GM19463 (cell line): ENCODE measurements around the gene C1RL.

Experiments
- ATAC-seq: cut with Tn5 transposase; IDR thresholded peaks from one replicate; pipeline ENCODE4 v1.9.1; 2021; ENCODE audit warnings: mild to moderate bottlenecking, moderate library complexity; ENCODE audit not compliant: unreplicated experiment

C1RL gene

DNA sequence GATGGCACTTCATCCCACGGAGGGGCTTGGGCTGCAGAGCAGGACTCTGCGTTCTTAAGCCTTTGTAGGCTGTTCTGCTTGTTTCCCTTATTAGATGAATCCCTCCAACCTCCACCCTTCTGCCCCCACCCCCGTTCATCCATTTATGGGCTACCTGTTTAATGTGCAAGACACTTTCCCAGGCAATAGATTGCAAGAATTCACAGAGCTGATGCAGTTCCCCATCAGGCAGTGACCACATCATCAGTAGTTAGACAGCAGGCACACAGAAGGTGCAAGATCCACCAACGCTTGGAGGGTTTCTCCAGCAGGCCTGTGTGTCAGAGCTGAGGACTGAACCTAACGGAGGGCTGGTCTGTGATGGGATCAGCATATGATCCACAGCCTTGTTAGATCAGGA lies 15.5 kb downstream of the C1RL start:
- no peak for ATAC-seq

DNA sequence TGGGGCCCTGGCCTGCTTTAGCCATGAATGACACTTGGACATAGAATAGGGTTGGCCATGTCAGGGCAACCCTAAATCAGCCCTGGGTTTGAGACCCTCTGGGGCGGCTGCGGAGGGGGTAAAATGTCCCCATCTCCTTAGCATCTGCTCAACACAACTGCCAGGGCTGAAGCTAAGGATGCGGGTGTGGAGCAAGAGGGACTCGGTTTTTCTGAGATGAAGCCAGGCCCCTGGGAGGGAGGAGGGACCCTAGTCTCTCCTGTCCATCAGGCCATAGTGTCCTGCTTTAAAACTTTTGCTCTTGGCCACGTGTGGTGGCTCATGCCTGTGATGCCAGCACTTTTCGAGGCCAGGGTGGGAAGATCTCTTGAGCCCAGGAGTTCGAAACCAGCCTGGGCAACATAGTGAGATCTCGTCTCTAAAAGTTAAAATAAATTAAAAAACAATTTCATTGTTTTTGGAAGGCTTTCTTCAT lies 16.0 kb downstream of the C1RL start:
- no peak for ATAC-seq

DNA sequence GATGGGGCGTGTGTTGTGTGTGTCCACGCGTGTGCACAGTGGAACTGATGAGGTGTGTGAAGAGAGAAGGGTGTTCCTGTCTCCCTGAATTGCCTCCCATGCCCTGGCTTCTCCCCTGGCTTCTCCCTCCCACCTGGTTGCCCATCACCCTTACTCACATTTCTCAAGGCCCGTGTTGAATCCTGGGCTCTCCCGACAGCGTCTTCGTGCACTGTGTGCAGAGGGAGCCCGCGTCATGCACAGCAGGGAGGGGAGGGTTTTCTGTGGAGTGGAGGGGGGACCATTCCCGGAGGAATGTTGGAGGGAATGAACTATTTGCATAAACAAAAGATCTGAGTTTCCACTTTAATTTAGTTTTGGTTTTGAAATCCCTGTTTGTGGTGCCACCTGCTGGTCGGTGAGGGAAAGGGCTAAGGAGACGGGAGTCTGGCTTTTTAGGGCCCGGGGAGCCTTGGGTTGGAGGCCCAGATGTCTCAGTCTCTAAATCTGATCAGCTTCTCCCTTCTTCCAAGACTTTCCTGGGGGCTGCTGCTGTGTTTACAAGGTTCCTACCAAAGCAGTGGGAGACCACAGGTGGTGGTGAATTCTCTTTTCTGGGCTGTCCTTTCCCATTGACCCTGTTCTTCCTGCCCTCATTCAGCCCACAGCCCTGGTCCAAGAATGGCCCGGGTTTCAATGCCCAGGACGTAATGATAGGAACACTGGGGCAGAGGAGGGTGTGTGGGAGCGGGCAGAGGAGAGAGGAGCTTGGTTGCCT lies 16.6 kb downstream of the C1RL start, which contains the start of gene C1R:
C1R (minus strand) TSS at position 217 of the 757 bp plus-strand sequence; CDS start at position 160, 57 bp downstream.
- ATAC-seq: no peak

DNA sequence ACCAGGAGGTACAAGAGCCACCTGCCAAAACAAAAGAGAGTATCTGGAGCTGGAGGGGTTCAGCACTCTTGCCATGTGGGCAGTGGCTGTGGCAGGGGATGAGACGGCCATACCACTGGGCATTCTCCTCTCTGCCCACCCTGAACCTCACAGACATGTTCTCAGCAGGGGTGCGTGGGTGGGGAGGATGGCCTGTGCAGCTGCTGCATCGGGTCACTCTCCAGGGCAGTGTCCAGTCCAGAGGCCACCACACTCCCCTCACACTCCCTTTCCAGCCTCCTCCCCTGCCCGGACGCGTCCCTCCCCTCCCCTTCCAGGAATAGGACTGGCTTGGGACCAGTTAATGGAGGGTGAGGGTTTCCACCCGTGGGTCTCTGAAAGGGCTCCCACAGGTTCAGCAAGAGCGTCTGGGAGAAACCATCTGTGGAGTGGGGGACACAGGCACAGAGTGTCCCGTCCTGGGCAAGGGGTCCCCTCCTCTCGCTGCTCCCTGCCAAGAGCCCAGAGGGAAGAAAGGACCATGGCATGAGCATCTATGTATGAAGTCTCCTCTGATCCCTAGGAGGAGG lies 17.3 kb downstream of the C1RL start:
- ATAC-seq: no peak

DNA sequence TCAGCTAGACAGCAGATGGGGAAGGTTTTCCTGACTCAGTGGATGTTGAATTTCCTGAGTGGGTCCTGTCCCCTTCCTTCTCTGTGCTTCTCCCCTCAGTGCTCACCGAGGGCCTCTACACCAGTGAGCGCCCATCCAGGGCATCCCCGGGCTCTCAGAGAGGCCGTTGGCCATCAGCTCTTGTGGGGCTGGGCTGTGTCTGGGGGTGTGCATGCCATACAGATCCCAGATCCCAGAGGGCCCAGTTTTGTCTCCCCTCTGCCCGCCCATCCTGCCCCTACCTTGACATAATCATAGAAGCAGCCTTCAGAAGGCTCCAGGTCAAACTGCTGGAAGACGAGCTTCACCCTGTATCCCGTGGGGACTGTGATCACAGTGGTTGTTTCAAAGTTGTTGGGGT lies 17.8 kb downstream of the C1RL start:
- ATAC-seq: no peak

DNA sequence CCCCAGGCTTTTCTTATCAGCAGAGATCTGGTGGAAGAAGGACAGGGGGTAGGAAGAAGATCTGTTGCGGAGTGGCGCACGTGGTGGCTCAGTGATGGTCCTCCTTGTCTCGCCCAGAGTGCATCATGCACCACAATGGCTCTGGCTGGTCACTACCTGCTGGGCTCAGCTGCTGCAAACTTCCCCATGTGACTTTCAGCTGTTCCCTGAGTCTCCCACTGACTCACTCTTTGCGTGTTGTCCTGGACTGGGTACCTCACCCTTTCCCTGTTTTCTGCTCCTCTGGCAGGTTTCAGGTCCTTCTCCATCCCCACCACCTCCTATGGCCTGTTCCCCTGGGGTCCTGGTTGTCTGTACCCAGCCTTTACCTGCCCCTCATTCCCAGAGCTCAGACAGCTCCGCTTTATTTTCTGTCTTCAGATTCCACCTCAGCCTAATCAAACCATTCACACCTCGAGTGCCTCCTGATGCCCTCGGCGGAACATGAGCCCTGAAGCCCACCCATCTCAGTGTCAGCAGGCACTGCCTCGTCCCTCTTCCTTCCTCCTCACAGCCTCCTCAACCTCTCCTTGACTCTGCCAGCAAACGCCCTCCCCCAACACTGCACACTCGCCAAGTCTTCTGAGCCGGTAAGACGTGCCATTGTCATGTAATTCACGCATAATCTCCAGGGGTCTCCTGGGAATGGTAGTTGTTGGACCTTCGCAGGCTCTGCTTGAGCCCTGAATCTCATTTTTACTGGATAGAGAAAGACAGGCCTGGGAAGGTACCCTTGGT lies 18.6 kb downstream of the C1RL start:
- no peak for ATAC-seq

DNA sequence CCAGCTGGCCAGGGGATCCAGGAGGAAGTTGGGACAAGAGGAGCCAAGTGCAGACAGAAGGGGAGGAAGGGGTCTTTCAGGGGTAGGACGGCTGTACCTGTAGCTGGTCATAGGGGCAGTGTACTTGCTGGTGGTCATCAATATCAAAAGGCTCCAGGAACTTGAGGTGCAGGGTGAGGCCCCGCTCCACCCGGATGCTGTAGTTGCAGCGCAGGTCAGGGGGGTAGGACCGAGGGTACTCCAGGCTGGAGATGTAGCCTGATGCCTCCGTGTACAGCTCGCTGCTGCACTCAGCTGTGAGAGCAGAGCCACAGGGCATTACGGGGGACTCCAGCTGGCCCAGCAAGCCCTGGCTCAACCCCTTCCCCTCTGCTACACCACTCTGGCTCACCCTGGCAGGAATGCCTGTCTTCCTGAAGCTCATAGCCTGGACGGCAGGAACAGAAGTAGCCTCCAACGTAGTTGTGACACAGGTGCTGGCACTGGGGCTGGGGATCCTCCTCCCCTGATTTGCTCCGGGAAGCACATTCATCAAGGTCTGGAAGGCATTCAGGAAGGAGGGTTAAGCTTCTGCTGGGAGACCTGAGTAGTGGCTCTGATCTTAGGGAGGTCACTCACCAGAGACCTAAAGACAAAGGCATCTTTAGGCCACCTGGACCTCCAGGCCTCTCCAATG lies 19.7 kb downstream of the C1RL start:
- ATAC-seq: no peak

DNA sequence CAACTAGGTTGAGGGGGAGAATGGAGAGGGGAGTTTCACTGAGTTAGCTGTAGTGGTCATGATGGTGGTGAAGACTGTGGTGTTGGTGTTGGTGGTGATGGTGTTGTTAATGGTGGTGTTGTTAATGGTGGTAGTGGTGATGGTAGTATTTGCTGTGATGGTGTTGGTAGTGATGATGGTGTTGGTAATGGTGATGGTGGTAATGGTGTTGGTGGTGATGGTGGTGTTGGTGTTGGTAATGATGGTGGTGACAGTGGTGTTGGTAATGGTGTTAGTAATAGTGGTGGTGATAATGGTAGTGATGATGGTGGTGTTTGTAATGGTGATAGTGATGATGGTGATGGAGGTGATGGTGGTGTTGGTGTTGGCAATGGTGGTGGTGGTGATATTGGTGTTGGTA lies 25.9 kb downstream of the C1RL start:
- no peak for ATAC-seq

DNA sequence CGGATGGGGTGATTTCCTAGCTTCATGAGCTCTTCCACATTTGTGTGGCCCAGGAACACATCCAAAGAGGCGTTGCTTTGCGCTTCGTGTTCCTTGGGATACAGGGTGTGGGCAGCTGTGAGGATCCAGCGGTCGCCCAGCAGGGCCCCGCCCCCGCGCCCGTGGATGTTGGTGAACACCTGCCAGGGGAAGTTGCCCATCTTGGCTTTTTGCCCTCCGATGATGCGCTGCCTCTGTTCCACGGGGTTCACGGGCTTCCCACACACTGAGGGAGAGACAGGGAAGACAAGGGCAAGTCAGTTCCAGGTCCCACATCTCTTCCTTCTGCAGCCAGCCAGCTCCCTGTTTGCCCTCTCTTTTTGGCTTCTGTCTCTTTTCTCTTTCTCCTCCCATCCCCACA lies 28.0 kb downstream of the C1RL start:
- ATAC-seq: no peak

DNA sequence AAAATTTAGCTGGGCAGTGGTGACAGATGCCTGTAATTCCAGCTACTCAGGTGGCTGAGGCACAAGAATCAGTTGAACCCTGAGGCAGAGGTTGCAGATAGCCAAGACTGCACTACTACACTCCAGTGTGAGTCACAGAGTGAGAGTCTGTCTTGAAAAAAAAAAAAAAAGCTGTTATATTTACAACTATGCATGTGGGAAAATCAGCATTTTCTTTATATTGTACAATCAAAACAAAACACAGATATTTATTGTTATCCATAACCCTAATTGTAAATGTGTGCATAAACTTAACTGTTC lies 29.2 kb downstream of the C1RL start:
- ATAC-seq: no peak

DNA sequence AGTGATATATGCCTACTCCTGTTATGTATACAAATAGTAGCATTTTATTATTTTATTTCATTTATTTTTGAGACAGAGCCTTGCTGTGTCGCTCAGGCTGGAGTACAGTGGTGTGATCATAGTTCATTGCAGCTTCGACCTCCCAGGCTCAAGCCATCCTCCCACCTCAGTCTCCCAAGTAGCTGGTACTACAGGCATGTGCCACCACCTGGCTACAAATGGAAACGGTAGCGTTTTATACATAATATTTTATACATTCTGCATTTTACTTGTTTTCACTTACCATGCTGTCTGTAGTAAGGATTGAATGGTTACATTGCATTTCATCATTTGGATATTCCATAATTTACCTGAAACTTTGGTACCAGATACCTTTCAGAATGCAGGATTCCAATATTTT lies 30.9 kb downstream of the C1RL start:
- no peak for ATAC-seq

DNA sequence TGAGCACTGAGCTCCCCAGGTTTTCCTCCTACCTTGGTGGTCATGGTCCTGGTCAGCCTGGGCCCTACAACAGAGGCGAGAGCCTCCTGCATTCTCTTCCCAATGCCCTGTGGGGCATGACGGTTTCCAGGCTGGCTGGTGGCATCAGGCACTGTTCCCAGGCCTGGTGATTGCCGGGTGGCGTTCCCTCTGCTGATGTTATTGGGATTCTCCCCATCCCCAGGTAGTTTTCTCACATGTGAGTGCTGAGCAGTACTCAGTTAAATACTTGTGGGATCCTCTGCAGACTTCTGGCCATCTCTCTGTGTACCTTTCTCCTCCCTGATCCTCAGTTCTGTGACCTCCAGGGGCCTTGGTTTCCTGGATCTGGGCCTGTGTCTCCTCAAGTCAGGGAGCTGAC lies 32.5 kb downstream of the C1RL start:
- no peak for ATAC-seq

DNA sequence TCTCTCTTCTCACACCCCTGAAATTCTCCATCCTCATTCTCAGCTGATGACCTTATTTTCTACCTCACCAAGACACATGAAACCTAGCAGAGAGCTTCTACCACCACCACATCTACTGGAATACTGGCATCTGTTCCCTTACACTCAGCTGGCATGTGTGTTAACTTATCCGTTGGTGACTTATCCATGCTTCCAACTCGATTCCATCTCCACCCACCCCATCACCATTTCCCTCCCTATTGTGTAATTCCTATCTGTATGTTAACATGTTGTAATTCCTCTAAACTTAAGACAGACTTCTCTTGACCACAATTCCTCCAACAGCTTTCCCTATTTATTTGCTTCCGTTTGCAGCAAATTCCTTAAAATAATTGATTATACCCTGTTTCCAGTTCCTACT lies 33.1 kb downstream of the C1RL start:
- ATAC-seq: no peak

DNA sequence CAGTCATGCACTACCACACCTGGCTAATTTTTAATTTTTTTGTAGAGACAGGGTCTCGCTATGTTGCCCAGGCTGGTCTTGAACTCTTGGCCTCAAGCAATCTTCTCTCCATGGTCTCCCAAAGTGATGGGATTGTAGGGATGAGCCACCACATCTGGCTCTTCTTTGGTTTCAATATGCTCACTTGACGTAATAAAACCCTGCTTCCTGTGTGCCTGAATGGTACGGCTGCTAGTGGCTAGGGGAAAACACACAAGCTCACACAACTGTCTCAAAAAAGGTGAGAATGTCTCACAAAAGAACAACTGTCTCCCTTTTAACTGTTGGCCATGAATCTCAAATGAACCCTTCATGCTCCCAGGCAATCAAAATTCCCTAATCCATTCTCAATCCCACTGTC lies 33.5 kb downstream of the C1RL start:
- no peak for ATAC-seq

DNA sequence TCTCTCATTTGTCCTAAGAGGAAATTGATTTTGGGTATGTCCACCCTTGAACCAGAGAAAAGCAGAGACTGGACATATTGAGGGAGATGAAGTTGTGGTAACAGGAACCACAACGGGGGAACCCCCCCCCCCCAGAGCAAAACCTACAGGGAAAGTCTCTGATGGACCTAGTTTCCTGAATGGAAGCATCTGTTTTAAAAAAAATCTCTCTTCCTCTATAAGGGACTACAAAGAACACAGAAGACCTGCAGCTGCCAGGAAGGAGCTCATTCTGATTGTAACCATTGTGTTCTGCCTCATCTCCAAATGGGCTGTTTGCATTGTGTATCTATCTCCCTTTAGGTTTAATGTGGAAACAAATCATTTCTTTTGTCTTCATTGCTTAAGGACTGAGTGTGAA lies 35.1 kb downstream of the C1RL start:
- ATAC-seq: no peak

DNA sequence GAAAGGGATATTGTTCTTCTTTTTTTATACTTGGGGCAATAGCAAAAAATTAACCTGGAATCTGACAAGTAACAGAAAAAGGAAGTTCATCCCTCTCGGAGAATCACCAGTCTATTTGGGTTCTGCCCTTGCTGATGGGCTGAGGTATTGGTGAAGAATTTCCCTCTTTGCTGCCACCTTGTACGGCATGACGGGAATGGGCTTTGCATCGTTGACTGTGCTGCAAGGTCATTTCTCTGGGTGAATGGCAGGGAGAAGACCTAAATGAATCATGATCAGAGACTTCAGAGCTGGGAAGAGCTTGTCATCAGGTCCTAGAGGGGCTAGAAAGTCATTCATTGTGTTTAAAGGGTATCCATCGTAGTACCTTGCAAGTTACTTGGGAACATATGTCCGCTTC lies 36.5 kb downstream of the C1RL start:
- ATAC-seq: no peak

DNA sequence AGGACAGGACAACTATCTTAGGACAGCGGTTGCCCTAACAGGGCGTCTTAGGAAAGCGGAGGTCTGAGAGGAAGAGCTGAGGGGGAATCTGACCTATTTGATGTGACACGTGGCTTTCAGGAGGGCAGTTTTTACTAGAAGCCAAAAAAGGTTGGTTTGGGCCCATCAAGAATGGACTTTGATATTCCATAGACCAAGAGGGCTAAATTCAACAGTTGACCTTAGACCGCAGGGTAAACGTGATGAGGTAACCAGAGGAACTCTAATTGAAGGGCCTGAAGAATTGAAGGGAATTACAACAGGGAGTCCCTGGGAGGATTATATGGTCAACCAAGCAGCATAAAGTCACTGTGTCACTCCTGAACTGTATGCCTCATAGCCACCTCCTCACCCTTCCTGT lies 37.0 kb downstream of the C1RL start:
- ATAC-seq: no peak

DNA sequence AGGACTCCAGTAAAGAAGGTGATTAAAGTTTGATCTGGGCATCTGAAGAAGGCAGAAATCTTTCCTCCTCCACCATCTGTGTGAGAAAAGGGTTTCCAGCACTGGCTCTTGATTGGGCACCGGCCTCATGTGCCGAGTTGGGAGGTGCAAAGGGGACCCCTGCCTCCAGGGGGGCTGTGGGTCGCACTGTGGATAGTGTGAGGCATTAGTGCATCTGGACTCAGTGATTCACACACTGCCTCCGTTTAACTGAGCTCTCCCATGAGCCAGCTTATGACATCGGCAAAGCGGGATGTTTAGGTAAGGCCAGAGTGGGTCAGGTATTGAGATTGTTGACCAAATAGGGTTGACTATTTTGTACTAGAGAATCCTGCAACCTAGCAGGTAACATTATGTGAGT lies 39.6 kb downstream of the C1RL start:
- no peak for ATAC-seq

DNA sequence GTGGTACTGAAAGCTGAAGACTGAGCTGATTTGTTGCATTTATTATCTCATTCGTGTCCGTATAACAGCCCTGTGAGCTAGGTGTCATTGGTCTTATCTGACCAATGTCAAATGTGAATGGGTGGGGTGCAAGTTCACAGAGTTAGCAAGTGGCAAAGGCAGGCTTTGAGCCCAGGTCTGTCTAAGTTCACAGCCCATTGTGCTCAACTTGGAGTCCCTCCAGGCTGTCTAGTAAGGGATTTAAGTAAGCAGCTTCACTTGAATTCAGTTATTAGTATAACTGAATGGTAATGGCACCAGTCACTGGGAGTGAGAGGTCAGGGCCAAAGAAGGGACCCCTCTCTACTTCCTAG lies 40.0 kb downstream of the C1RL start:
- ATAC-seq: no peak

DNA sequence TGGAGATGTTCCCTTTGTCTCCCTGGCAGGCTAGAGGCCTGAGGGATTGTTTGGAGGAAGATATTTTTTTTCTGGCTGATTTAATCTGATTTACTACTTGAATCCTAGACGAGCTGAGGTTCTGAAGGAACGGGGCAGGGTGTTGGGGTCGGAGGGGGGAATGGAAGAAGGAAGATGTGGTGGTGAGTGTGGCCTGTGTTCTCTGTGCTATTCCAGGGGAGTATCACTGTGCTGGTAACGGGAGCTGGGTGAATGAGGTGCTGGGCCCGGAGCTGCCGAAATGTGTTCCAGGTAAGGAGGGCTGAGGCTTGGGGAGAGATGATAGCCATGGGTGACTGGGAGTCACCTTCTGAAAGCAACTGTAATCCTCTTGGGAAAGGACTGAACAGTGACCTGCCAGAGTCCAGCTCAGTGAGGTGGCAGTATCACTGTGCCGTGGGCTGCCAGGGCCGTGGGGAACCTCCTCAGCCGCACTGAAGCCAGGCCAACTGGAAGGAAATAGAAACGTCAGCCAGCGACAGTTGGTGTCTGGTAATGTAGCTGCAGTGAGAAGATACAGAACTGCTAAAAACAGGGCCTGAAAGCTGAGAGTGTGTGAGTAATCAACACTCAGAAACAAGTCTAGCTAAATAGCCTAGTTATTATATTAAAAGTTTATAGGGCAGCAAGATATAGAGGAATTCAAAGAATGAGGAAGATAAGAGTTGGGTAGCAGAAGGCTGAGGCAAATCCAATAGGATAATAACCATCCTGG lies 40.6 kb downstream of the C1RL start:
- no peak for ATAC-seq

DNA sequence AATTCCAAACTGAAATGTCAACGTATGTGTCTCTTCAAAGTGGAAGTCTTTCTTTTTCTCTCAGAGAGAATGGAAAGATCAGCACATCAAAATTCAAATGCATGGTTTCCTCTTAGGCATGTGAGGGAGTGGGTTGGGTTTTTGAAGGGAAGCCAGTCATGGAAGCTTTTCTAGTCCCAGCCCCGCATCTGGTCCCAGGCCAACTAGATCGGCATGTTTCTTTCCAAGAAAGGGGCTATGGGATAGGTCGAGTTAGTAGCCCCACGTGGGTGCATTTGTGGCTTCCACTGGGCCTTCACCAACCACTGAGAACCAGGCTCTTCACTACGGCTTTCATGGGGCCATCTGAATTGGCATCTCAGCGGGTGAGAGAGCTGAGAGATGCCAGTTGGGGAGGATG lies 41.9 kb downstream of the C1RL start:
- ATAC-seq: no peak
